T-helper 17 cell (primary cell): ENCODE measurements around the gene PCP4L1. TPM values are rescaled to one million over a fixed set of nuclear protein-coding genes. Genes with fewer than 3 reads are reported as not detected.
A peak's percentile ranks its signal among the peaks of the same experiment; 100 is the strongest.

Experiments used
- ATAC-seq: fragments of 150-1000 bp; cut with Tn5 transposase; 2 replicates; pipeline ENCODE4 v1.10.0; 2021; ENCODE audit warnings: mild to moderate bottlenecking, moderate library complexity
- DNase-seq, 3 donors: peaks; one replicate each; pipeline versions ENCODE4 v3.0.0 to v3.0.0-alpha.2; 2020 to 2021
- H3K9me3 ChIP-seq: one replicate; pipeline ENCODE4 v1.7.0; 2013; ENCODE audit warnings: low read length, mild to moderate bottlenecking; ENCODE audit not compliant: control insufficient read depth, poor library complexity, severe bottlenecking
- H3K27ac Mint-ChIP-seq: one replicate; pipeline ENCODE4 v1.8.0; 2022; ENCODE audit warnings: mild to moderate bottlenecking, moderate library complexity, mixed read lengths
- H3K27me3 Mint-ChIP-seq: one replicate; pipeline ENCODE4 v1.8.0; 2022; ENCODE audit warnings: mixed read lengths
- H3K36me3 Mint-ChIP-seq: one replicate; pipeline ENCODE4 v1.8.0; 2022; ENCODE audit warnings: low read depth, mixed read lengths
- H3K4me1 Mint-ChIP-seq: one replicate; pipeline ENCODE4 v1.8.0; 2022; ENCODE audit warnings: mild to moderate bottlenecking, mixed read lengths
- H3K4me3 Mint-ChIP-seq: one replicate; pipeline ENCODE4 v1.8.0; 2022; ENCODE audit warnings: mild to moderate bottlenecking, moderate library complexity, mixed read lengths
- total RNA-seq, 4 donors: library from RNA in 2 of 4; stranded (reverse) in 2 of 4; gene quantifications; one replicate each; pipeline ENCODE4 v1.2.3 and lab custom pipeline; 2022 to 2026

The PCP4L1 gene
- total RNA-seq, 2 donors from 2014 or later = not detected

- no peaks in the 10 kb centered on the region for H3K27me3 Mint-ChIP-seq
- H3K9me3 ChIP-seq = no peaks in the 10 kb centered on the region
- peaks cover 9% of the 10 kb centered on the region for H3K4me1 Mint-ChIP-seq
- no peak overlapping the region for H3K27ac Mint-ChIP-seq
- peaks cover 2% of the 10 kb centered on the region for H3K36me3 Mint-ChIP-seq
- DNase-seq = no peak
- peak overlapping the region; percentile 45 for H3K4me3 Mint-ChIP-seq
- ATAC-seq = no peak
Observed at GRCh38 chr1:161298116-161298515, 39.6 kb downstream of the PCP4L1 start.

DNA sequence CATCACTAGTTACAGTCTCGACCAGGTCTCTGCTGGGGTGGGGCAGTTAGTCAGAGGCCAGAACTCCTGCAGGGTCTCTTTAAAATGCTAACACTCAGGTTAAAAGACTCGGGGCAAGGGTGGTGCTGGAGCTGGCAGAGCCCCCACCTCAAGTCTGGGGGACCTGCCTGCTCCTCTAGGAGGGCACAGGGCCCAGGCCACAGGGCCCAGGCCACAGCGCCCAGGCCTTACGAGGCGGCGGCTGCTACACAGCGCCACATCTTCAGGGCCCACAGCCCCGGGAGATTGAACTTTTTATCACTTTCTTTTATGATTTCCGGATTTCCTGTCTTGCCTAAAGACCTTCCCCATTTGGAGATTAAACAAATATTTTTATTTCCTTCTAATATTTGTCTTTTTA is 40.8 kb downstream of the PCP4L1 start:
- Mint-ChIP-seq H3K27ac (no peak overlapping the region), H3K27me3 (no peaks in the 10 kb centered on the region), H3K4me1 (peaks cover 15% of the 10 kb centered on the region)

DNA sequence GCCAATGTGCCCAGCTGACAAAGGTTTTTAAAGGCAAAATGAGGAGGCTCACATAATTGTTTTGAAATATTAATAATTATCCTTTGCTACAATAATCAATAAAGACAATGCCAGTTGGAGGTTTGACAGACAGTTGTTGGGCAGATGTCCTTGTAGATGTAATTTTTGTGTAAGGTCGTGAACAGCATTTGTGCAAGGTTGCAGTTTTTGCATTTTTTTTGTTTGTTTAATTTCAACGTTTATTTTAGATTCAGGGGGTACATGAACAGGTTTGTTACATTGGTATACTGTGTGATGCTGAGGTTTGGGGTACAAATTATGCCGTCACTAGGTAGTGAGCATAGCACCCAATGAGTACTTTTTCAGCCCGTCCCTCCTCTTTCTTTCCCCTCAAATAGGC is 41.9 kb downstream of the PCP4L1 start:
- DNase-seq (no peak), ATAC-seq (no peak)
- no peaks in the 10 kb centered on the region for H3K9me3 ChIP-seq
- H3K27me3 Mint-ChIP-seq = no peaks in the 10 kb centered on the region
- H3K27ac Mint-ChIP-seq = no peak overlapping the region
- H3K36me3 Mint-ChIP-seq = peaks cover 2% of the 10 kb centered on the region
- H3K4me3 Mint-ChIP-seq = no peak overlapping the region
- H3K4me1 Mint-ChIP-seq = peaks cover 23% of the 10 kb centered on the region

More for the DNA sequence above, 40.8 kb downstream of the PCP4L1 start:
- DNase-seq = no peak
- ATAC-seq = no peak
- no peaks in the 10 kb centered on the region for H3K9me3 ChIP-seq
- Mint-ChIP-seq H3K4me3 (no peak overlapping the region), H3K36me3 (peaks cover 2% of the 10 kb centered on the region)

GRCh38 chr1:161304927-161305866 is 46.7 kb downstream of the PCP4L1 start:
- peak overlapping the region; percentile 91 for H3K27ac Mint-ChIP-seq
- H3K36me3 Mint-ChIP-seq = no peaks in the 10 kb centered on the region
- H3K9me3 ChIP-seq = no peaks in the 10 kb centered on the region
- H3K4me1 Mint-ChIP-seq = peaks cover 30% of the 10 kb centered on the region
- H3K4me3 Mint-ChIP-seq = peak overlapping the region; percentile 99
- H3K27me3 Mint-ChIP-seq = no peaks in the 10 kb centered on the region
- ATAC-seq (no peak), DNase-seq (no peak)

- Mint-ChIP-seq H3K27me3 (no peaks in the 10 kb centered on the region), H3K27ac (peak overlapping the region; percentile 91), H3K36me3 (no peaks in the 10 kb centered on the region), H3K4me3 (peak overlapping the region; percentile 99), H3K4me1 (peaks cover 30% of the 10 kb centered on the region)
- DNase-seq = peak; percentile 70 to 81 (median 70)
- ATAC-seq = peak; percentile 98
- no peaks in the 10 kb centered on the region for H3K9me3 ChIP-seq
Observed at GRCh38 chr1:161305867-161306519, 47.4 kb downstream of the PCP4L1 start.

DNA sequence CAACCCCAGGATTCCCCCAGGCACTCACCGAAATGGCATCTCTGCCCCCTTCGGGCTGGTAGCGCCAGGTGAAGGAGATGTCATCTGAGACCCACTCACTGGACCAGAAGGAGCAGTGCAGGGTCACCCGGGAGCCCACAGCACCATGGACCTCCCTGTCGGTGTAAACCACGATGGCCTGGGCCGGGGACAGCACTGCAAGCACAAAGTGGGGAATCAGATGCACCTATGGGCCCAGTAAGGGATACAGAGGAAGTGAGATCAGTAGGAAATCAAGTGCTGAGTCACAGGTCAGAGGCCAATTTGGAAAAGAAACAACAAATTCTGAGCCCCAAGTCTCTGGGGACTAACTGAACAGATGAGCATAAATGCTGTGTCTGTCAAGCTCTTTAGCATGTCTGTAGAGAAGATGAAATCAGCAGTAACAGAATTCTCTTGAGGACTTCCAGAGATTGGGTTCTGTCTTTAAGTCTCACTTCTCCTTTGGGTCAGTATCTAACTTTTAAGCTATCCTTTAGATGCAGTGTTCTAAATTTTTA is 48.8 kb downstream of the PCP4L1 start:
- H3K27ac Mint-ChIP-seq = peak overlapping the region; percentile 91
- peaks cover 33% of the 10 kb centered on the region for H3K4me1 Mint-ChIP-seq
- H3K9me3 ChIP-seq = no peaks in the 10 kb centered on the region
- no peak for ATAC-seq
- H3K36me3 Mint-ChIP-seq = no peaks in the 10 kb centered on the region
- H3K4me3 Mint-ChIP-seq = no peak overlapping the region
- DNase-seq = no peak
- H3K27me3 Mint-ChIP-seq = no peaks in the 10 kb centered on the region

DNA sequence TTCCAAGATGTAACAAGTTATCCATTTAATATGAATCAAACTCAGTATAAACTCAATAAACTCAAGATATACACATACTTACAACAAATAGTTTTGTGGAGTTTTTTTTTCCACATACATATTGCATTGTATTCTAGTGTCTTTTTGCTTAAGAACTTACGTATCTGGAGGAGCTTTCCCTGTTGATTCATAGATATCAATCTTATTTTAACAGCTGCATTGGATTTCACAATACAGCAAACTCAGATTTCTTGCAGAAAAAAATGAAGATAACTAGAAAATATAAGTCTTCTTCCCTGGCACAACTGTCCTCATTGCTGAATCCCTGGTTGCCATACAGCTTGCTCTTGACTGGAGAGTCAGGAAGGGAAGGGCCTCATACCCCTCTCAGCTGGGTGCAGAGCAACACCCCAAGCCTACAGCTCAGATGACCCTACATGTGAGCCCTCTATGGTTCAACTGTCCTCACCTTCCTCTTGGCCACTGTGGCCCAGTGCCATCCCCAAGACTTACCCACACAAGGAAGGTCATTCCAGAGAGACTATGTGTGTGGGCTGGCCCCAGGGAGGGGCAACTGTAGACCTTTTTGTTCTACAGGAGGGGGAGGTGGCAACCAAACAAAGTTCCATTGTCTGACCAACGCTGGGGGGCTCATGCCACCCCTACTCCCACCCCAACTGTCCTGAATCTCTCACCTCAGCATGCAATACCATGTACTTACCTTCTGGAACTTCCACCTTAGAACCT is 49.5 kb downstream of the PCP4L1 start:
- H3K4me1 Mint-ChIP-seq = peaks cover 34% of the 10 kb centered on the region
- no peaks in the 10 kb centered on the region for H3K9me3 ChIP-seq
- no peak for DNase-seq
- H3K36me3 Mint-ChIP-seq = no peaks in the 10 kb centered on the region
- no peaks in the 10 kb centered on the region for H3K27me3 Mint-ChIP-seq
- peak overlapping the region; percentile 91 for H3K27ac Mint-ChIP-seq
- ATAC-seq = no peak
- no peak overlapping the region for H3K4me3 Mint-ChIP-seq

DNA sequence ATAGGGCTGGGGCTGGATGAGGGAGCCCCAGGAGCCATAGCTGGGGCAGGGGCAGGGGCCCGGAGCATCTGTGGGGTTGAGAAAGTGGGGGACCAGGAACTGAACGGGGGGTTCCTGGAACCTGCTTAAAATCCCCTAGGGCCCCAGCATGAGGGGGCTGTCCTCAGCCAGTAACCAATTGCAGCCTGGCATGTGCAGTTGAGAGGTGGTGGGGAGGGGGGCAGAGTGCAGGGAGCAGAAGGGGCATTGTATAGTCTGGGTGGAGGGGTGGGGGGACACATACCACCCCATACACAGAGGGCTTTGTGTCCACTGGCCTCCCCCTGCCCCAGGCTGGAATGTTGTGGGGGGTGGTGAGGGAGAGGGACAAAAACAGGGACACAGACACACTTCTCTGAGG is 51.3 kb downstream of the PCP4L1 start, which contains the start of gene MPZ:
MPZ (minus strand) TSS at position 101 of the 400 bp plus-strand sequence; CDS start at position 38, 63 bp downstream.
- Mint-ChIP-seq H3K36me3 (no peaks in the 10 kb centered on the region), H3K4me1 (peaks cover 34% of the 10 kb centered on the region), H3K27ac (no peak within 1 kb of the TSS), H3K27me3 (no peaks in the 10 kb centered on the region), H3K4me3 (no peak within 1 kb of the TSS)
- DNase-seq (no peak), ATAC-seq (no peak)
- H3K9me3 ChIP-seq = no peaks in the 10 kb centered on the region

- ATAC-seq (no peak), DNase-seq (no peak)
- Mint-ChIP-seq H3K4me1 (peaks cover 32% of the 10 kb centered on the region), H3K27me3 (no peaks in the 10 kb centered on the region), H3K36me3 (no peaks in the 10 kb centered on the region), H3K4me3 (no peak overlapping the region), H3K27ac (no peak overlapping the region)
- no peaks in the 10 kb centered on the region for H3K9me3 ChIP-seq
Observed at GRCh38 chr1:161311595-161312181, 53.1 kb downstream of the PCP4L1 start.

GRCh38 chr1:161313554-161314200 is 55.1 kb downstream of the PCP4L1 start:
- Mint-ChIP-seq H3K36me3 (no peaks in the 10 kb centered on the region), H3K4me1 (peaks cover 24% of the 10 kb centered on the region), H3K27ac (peak overlapping the region; percentile 97), H3K4me3 (peak overlapping the region; percentile 96), H3K27me3 (no peaks in the 10 kb centered on the region)
- H3K9me3 ChIP-seq = no peaks in the 10 kb centered on the region
- ATAC-seq (no peak), DNase-seq (no peak)

DNA sequence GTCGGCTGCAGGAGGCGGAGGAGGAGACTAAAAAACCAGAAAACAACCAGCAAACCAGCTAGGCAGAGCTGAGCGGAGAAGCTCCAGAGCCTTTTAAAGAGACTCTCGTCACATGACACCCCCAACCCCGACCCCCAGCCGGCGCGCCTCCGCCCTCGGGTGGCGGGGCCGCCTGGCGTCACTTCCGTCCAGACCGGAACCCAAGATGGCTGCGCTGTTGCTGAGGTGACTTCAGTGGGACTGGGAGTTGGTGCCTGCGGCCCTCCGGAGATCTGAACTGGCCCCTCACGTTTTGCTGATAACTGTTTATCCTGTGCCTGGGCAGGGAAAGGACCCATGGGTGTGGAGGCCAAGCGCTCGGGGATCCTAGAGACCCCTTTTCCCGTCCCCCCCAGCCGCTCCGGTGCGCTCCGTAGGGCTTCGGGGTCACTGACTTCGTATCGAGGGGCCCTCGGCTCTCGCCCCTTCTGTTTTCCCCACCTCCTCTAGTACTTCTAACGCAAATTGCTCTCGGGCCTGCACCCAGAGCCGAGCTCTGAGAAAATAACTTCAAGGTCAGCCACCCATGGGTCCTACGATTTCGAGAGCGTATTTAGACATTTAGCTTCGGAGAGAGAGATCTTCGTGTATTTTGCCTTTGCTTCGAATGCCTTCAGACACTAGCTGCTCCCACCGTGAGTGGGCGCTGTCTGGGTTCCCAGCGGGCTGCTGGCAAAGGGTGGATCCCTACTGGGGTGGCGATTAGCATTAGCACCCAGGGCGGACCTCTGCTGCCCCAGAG is 55.8 kb downstream of the PCP4L1 start, which contains the start of gene SDHC:
SDHC (plus strand) TSS at position 181 of the 781 bp plus-strand sequence; CDS start at position 206, 25 bp downstream.
- no peaks in the 10 kb centered on the region for H3K27me3 Mint-ChIP-seq
- peak within 1 kb of the TSS; percentile 96 for H3K4me3 Mint-ChIP-seq
- H3K36me3 Mint-ChIP-seq = no peaks in the 10 kb centered on the region
- H3K4me1 Mint-ChIP-seq = peaks cover 23% of the 10 kb centered on the region
- H3K27ac Mint-ChIP-seq = peak within 1 kb of the TSS; percentile 97
- DNase-seq (peak; percentile 86 to 88 (median 88)), ATAC-seq (peak; percentile 99)
- H3K9me3 ChIP-seq = no peaks in the 10 kb centered on the region
